Liver (tissue), 9 donors: ENCODE data around the gene FKBP3. TPM values are rescaled to one million over a fixed set of nuclear protein-coding genes. Genes with fewer than 3 reads are reported as not detected.

Experiments
- DNase-seq: peaks from one replicate; pipeline ENCODE4 v3.0.0-alpha.2; 2017; ENCODE audit warnings: low spot score
- H3K27ac ChIP-seq, 2 donors: one replicate each; pipeline ENCODE4 v1.7.0; 2013; ENCODE audit warnings: inconsistent platforms in 2 of 2, low read length in 2 of 2, control low read depth in 1 of 2, low read depth in 1 of 2, mild to moderate bottlenecking in 1 of 2
- H3K27me3 ChIP-seq, 4 donors: one replicate each; pipeline versions ENCODE4 v1.6.1 to v1.7.0; 2013; ENCODE audit warnings: low read length in 3 of 4, inconsistent platforms in 1 of 4, mild to moderate bottlenecking in 1 of 4, moderate library complexity in 1 of 4; ENCODE audit not compliant: control insufficient read depth in 4 of 4, insufficient read depth in 4 of 4
- H3K36me3 ChIP-seq, 4 donors: one replicate each; pipeline versions ENCODE4 v1.6.1 to v1.7.0; 2013; ENCODE audit warnings: low read length in 3 of 4, mild to moderate bottlenecking in 3 of 4, low read depth in 1 of 4, moderate library complexity in 1 of 4; ENCODE audit not compliant: control insufficient read depth in 4 of 4, insufficient read depth in 3 of 4
- H3K4me1 ChIP-seq, 4 donors: one replicate each; pipeline versions ENCODE4 v1.6.1 to v1.7.0; 2013; ENCODE audit warnings: low read length in 3 of 4, mild to moderate bottlenecking in 3 of 4, moderate library complexity in 1 of 4; ENCODE audit not compliant: control insufficient read depth in 4 of 4, insufficient read depth in 4 of 4
- H3K4me3 ChIP-seq, 3 donors: one replicate each; pipeline versions ENCODE4 v1.6.1 to v1.7.0; 2013; ENCODE audit warnings: low read length in 3 of 3, control low read depth in 1 of 3, low read depth in 1 of 3, mild to moderate bottlenecking in 1 of 3
- H3K9ac ChIP-seq, 2 donors: one replicate each; pipeline ENCODE4 v1.7.0; 2013; ENCODE audit warnings: low read length in 2 of 2, mild to moderate bottlenecking in 2 of 2, moderate library complexity in 2 of 2, control low read depth in 1 of 2, low read depth in 1 of 2
- H3K9me3 ChIP-seq, 4 donors: one replicate each; pipeline versions ENCODE4 v1.6.1 to v1.7.0; 2013; ENCODE audit warnings: low read length in 3 of 4; ENCODE audit not compliant: control insufficient read depth in 4 of 4
- EGR1 ChIP-seq, 2 donors: IDR thresholded peaks; 2 replicates each; pipeline ENCODE4 v1.6.1; 2016 to 2018; ENCODE audit warnings: antibody characterized with exemption in 2 of 2, low read depth in 2 of 2
- FOXA1 ChIP-seq: IDR thresholded peaks from 2 replicates; pipeline ENCODE4 v1.6.1; 2016; ENCODE audit warnings: antibody characterized with exemption
- FOXA2 ChIP-seq: IDR thresholded peaks from 2 replicates; pipeline ENCODE4 v1.6.1; 2016; ENCODE audit warnings: antibody characterized with exemption
- GABPA ChIP-seq, 2 donors: IDR thresholded peaks in 1 of 2; conservative IDR thresholded peaks in 1 of 2; 2 replicates each; pipeline ENCODE4 v1.6.1; 2016; ENCODE audit warnings: antibody characterized with exemption in 2 of 2, mild to moderate bottlenecking in 1 of 2, moderate library complexity in 1 of 2
- HNF4A ChIP-seq, 2 donors: conservative IDR thresholded peaks; 2 replicates each; pipeline ENCODE4 v1.6.1; 2016; ENCODE audit warnings: antibody characterized with exemption in 2 of 2, mild to moderate bottlenecking in 2 of 2
- HNF4G ChIP-seq: IDR thresholded peaks from 2 replicates; pipeline ENCODE4 v1.6.1; 2016; ENCODE audit warnings: antibody characterized with exemption
- JUND ChIP-seq, 2 donors: IDR thresholded peaks; 2 replicates each; pipeline ENCODE4 v1.6.1; 2016; ENCODE audit warnings: antibody characterized with exemption in 2 of 2
- NR2F2 ChIP-seq: IDR thresholded peaks from 2 replicates; pipeline ENCODE4 v1.6.1; 2016; ENCODE audit warnings: antibody characterized with exemption
- RAD21 ChIP-seq, 2 donors: IDR thresholded peaks; 2 replicates each; pipeline ENCODE4 v1.6.1; 2016; ENCODE audit warnings: antibody characterized with exemption in 2 of 2, mild to moderate bottlenecking in 2 of 2
- RXRA ChIP-seq, 2 donors: IDR thresholded peaks; 2 replicates each; pipeline ENCODE4 v1.6.1; 2017 to 2018; ENCODE audit warnings: antibody characterized with exemption in 2 of 2, mild to moderate bottlenecking in 1 of 2
- SP1 ChIP-seq: IDR thresholded peaks from 2 replicates; pipeline ENCODE4 v1.6.1; 2018; ENCODE audit warnings: antibody characterized with exemption, mild to moderate bottlenecking
- TAF1 ChIP-seq: conservative IDR thresholded peaks from 2 replicates; pipeline ENCODE4 v1.6.1; 2016; ENCODE audit warnings: antibody characterized with exemption, mild to moderate bottlenecking
- YY1 ChIP-seq: IDR thresholded peaks from 2 replicates; pipeline ENCODE4 v1.6.1; 2016; ENCODE audit warnings: antibody characterized with exemption, mild to moderate bottlenecking
- WGBS: extraction: QIAGEN DNeasy Blood & Tissue Kit; methylation state at CpG from one replicate; pipeline ENCODE4 v1.1.7; 2013; 5-methylcytosine and 5-hydroxymethylcytosine counted together
- polyA plus RNA-seq, 2 donors: library from polyadenylated mRNA; stranded (reverse) in 1 of 2; unstranded in 1 of 2; fragments of 200-250 nt in 1 of 2; fragments of >200 nt in 1 of 2; fragmentation: Nextera tagmentation in 1 of 2; extraction: Ambion mirVana in 1 of 2; gene quantifications; one replicate each; pipeline versions ENCODE4 v1.2.1 to v1.2.3, GENCODE V29; 2013 to 2015
- total RNA-seq, 2 donors: library from RNA; depleted of rRNA; stranded (reverse); fragments of >200 nt; gene quantifications; one replicate each; pipeline ENCODE4 v1.2.3, GENCODE V29; 2014
- TF ChIP-seq, protein P1 (sequence below): IDR thresholded peaks from 2 replicates; pipeline ENCODE4 v1.6.1; 2016; ENCODE audit warnings: antibody characterized with exemption
- TF ChIP-seq, protein P2 (sequence below): IDR thresholded peaks from 2 replicates; pipeline ENCODE4 v1.6.1; 2016; ENCODE audit warnings: antibody characterized with exemption, mild to moderate bottlenecking
- TF ChIP-seq, protein P3 (sequence below): fragments of 150-350 bp; IDR thresholded peaks from 2 replicates; pipeline ENCODE4 v1.5.1; 2017; ENCODE audit warnings: improper control_type of control experiment, low read depth, low read length; ENCODE audit not compliant: missing input control
- donor health status: healthy.
- donor health status: healthy.
- donor health status: healthy.
- donor health status: healthy.
- donor health status: healthy.

Gene FKBP3
- total and polyA plus RNA-seq, 4 donors = 11.9 to 66.4 (median 25.7) TPM

DNA sequence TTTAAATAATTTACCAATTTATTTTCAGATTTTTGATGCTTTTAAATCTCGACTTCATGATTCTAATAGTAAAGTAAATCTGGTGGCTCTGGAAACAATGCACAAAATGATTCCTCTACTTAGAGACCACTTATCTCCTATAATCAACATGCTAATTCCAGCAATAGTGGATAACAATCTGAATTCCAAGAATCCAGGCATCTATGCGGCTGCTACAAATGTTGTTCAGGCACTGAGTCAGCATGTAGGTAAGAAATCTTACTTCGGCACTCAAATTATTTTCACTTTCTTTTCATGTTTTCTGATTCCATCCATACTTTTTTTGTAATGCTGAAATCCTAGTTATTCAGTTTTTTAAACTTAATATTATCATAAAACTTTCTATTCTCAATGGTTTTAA lies 65.9 kb downstream of the FKBP3 start:
- Histone ChIP-seq H3K36me3 (peaks cover 0 to 9% (median 1%) of the 10 kb centered on the region in 4 donors), H3K9ac (no peak overlapping the region), H3K4me1 (no peaks in the 10 kb centered on the region), H3K9me3 (no peaks in the 10 kb centered on the region), H3K27me3 (no peaks in the 10 kb centered on the region), H3K27ac (no peak overlapping the region), H3K4me3 (no peak overlapping the region)
- WGBS = 95% methylated on average over 3 of the region's 3 CpGs
- no peak for DNase-seq
- TF ChIP-seq NR2F2 (no peak), JUND (IDR thresholded peaks at IDR 0.05) (no peak), GABPA (IDR thresholded peaks at IDR 0.05 in 1 of 2, conservative IDR thresholded peaks at IDR 0.05 in 1 of 2) (no peak), RAD21 (IDR thresholded peaks at IDR 0.05) (no peak), YY1 (no peak), TAF1 (no peak), RXRA (IDR thresholded peaks at IDR 0.05) (no peak), HNF4G (no peak), FOXA2 (no peak), FOXA1 (no peak), HNF4A (conservative IDR thresholded peaks at IDR 0.05) (no peak), SP1 (no peak), EGR1 (IDR thresholded peaks at IDR 0.05; ENCODE audit: low read depth in 2 of 2) (no peak)
- TF ChIP-seq, protein P1, sequence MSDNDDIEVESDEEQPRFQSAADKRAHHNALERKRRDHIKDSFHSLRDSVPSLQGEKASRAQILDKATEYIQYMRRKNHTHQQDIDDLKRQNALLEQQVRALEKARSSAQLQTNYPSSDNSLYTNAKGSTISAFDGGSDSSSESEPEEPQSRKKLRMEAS = no peak
- TF ChIP-seq, protein P2, sequence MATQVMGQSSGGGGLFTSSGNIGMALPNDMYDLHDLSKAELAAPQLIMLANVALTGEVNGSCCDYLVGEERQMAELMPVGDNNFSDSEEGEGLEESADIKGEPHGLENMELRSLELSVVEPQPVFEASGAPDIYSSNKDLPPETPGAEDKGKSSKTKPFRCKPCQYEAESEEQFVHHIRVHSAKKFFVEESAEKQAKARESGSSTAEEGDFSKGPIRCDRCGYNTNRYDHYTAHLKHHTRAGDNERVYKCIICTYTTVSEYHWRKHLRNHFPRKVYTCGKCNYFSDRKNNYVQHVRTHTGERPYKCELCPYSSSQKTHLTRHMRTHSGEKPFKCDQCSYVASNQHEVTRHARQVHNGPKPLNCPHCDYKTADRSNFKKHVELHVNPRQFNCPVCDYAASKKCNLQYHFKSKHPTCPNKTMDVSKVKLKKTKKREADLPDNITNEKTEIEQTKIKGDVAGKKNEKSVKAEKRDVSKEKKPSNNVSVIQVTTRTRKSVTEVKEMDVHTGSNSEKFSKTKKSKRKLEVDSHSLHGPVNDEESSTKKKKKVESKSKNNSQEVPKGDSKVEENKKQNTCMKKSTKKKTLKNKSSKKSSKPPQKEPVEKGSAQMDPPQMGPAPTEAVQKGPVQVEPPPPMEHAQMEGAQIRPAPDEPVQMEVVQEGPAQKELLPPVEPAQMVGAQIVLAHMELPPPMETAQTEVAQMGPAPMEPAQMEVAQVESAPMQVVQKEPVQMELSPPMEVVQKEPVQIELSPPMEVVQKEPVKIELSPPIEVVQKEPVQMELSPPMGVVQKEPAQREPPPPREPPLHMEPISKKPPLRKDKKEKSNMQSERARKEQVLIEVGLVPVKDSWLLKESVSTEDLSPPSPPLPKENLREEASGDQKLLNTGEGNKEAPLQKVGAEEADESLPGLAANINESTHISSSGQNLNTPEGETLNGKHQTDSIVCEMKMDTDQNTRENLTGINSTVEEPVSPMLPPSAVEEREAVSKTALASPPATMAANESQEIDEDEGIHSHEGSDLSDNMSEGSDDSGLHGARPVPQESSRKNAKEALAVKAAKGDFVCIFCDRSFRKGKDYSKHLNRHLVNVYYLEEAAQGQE = no peak

DNA sequence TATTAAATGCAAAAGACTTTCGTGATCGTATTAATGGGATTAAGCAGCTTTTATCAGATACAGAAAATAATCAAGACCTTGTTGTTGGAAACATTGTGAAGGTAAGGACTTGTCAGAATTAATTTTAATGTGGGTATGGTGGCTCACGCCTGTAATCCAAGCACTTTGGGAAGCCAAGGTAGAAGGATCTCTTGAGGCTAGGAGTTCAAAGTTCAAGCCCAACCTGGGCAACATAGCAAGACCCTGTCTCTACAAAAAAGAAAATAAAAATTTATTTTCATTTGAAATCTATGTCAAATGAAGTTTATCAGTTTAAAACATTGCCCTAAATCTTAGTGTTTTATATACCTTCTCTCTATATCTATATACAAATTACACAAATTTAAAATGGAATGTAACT lies 67.6 kb downstream of the FKBP3 start:
- Histone ChIP-seq H3K4me1 (no peaks in the 10 kb centered on the region), H3K27me3 (no peaks in the 10 kb centered on the region), H3K27ac (no peak overlapping the region), H3K9me3 (no peaks in the 10 kb centered on the region), H3K36me3 (peaks cover 0 to 3% (median 1%) of the 10 kb centered on the region in 4 donors), H3K4me3 (no peak overlapping the region), H3K9ac (no peak overlapping the region)
- no peak for DNase-seq
- TF ChIP-seq YY1 (no peak), NR2F2 (no peak), RAD21 (IDR thresholded peaks at IDR 0.05) (no peak)
- TF ChIP-seq, protein P1 = no peak
- WGBS = 97% methylated on average over 3 of the region's 3 CpGs

DNA sequence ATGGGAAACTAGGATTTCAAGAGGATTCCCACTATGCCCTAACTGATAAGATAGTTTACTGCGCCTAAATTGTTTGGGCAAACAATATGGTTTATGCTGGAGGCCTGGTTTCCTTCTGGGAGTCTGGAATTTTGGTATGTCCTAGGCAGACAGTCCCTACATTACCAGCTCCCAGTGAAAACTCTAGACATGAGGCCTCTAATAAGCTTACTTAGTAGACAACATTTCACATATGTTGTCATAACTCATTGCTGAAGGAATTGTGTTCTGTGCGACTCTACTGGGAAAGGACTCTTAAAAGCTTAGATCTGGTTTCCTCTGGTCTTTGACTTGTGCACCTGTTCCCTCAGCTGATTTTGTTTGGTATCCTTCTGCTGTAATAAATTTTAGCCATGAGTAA lies 68.3 kb downstream of the FKBP3 start:
- Histone ChIP-seq H3K27ac (no peak overlapping the region), H3K4me1 (no peaks in the 10 kb centered on the region), H3K4me3 (no peak overlapping the region), H3K27me3 (no peaks in the 10 kb centered on the region), H3K9me3 (no peaks in the 10 kb centered on the region), H3K9ac (no peak overlapping the region), H3K36me3 (peaks cover 0 to 3% (median 1%) of the 10 kb centered on the region in 4 donors)
- 90% methylated on average over 2 of the region's 2 CpGs for WGBS
- no peak for TF ChIP-seq FOXA2
- TF ChIP-seq, protein P1 = no peak
- no peak for TF ChIP-seq TAF1
- TF ChIP-seq GABPA (IDR thresholded peaks at IDR 0.05 in 1 of 2, conservative IDR thresholded peaks at IDR 0.05 in 1 of 2) = no peak
- no peak for TF ChIP-seq FOXA1
- no peak for TF ChIP-seq HNF4A (conservative IDR thresholded peaks at IDR 0.05)
- no peak for TF ChIP-seq HNF4G
- TF ChIP-seq, protein P3, sequence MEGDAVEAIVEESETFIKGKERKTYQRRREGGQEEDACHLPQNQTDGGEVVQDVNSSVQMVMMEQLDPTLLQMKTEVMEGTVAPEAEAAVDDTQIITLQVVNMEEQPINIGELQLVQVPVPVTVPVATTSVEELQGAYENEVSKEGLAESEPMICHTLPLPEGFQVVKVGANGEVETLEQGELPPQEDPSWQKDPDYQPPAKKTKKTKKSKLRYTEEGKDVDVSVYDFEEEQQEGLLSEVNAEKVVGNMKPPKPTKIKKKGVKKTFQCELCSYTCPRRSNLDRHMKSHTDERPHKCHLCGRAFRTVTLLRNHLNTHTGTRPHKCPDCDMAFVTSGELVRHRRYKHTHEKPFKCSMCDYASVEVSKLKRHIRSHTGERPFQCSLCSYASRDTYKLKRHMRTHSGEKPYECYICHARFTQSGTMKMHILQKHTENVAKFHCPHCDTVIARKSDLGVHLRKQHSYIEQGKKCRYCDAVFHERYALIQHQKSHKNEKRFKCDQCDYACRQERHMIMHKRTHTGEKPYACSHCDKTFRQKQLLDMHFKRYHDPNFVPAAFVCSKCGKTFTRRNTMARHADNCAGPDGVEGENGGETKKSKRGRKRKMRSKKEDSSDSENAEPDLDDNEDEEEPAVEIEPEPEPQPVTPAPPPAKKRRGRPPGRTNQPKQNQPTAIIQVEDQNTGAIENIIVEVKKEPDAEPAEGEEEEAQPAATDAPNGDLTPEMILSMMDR = no peak
- TF ChIP-seq JUND (IDR thresholded peaks at IDR 0.05) = no peak
- no peak for DNase-seq
